ENCODE results near the gene CWF19L1. TPM values are rescaled to one million over a fixed set of nuclear protein-coding genes. Genes with fewer than 3 reads are reported as not detected.

CWF19L1 gene
- total RNA-seq, 1 donor = 26.1 TPM

DNA sequence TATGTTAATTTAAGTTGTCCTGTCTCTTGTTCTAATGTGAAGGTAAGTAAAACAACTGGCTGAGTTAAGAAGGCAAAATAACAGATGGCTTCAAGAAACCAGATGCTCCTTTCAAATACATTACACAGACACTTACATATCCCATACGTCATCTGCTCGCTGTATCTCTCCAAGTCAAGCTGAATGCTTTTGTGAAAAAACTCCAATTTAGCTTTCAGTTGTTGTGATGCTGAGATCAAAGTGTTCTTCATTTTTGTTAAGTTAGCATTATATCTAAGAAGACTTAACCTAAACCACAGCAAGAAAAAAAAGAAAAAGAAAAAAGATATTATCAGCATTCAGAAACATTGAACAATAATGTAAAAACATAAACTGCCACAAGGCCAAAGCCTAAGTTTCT lies 63.1 kb downstream of the CWF19L1 start:
- H3K79me2 ChIP-seq (ENCODE audit: insufficient read depth, low read length) = no peaks in the 10 kb centered on the region
- no peaks in the 10 kb centered on the region for H3K27me3 ChIP-seq (ENCODE audit: insufficient read depth, low read length)
- no peak for DNase-seq (ENCODE audit: insufficient read length, low spot score, missing footprints)
- H3K4me3 ChIP-seq (ENCODE audit: insufficient read depth, low read length) = no peak overlapping the region
- H3K9me3 ChIP-seq (ENCODE audit: low read depth, low read length) = no peaks in the 10 kb centered on the region
- TF ChIP-seq CTCF (IDR thresholded peaks at IDR 0.05; ENCODE audit: extremely low read depth, low read depth, low read length) = no peak
- no peaks in the 10 kb centered on the region for H4K20me1 ChIP-seq (ENCODE audit: insufficient read depth, low read length)
- peaks cover 7% of the 10 kb centered on the region for H3K4me1 ChIP-seq (ENCODE audit: insufficient read depth, low read length)
- no peak overlapping the region for H3K27ac ChIP-seq (ENCODE audit: low read depth, low read length)
- no peak overlapping the region for H3K4me2 ChIP-seq (ENCODE audit: insufficient read depth, low read length)
- H3K36me3 ChIP-seq (ENCODE audit: insufficient read depth, low read length) = peaks cover 63% of the 10 kb centered on the region
- H2AFZ ChIP-seq (ENCODE audit: low read length) = no peak overlapping the region

DNA sequence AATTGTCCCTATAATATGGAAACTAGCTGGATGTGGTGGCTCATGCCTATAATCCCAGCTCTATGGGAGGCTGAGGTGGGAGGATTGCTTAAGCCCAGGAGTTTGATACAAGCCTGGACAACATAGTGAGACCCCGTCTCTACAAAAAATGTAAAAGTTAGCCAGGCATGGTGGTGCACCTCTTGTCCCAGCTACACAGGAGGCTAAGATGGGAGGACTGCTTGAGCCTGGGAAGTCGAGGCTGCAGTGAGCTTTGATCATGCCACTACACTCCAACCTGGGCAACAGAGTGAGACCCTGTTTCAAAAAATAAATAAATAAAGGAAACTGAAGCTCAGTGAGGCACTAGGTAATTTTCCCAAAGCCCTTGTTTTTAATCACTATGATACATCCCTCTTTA lies 65.9 kb downstream of the CWF19L1 start:
- TF ChIP-seq CTCF (IDR thresholded peaks at IDR 0.05; ENCODE audit: extremely low read depth, low read depth, low read length) = no peak
- Histone ChIP-seq H3K79me2 (ENCODE audit: insufficient read depth, low read length) (no peaks in the 10 kb centered on the region), H3K9me3 (ENCODE audit: low read depth, low read length) (no peaks in the 10 kb centered on the region), H3K27ac (ENCODE audit: low read depth, low read length) (no peak overlapping the region), H3K4me2 (ENCODE audit: insufficient read depth, low read length) (no peak overlapping the region), H3K4me3 (ENCODE audit: insufficient read depth, low read length) (no peak overlapping the region), H3K4me1 (ENCODE audit: insufficient read depth, low read length) (no peaks in the 10 kb centered on the region), H3K36me3 (ENCODE audit: insufficient read depth, low read length) (peaks cover 70% of the 10 kb centered on the region), H3K27me3 (ENCODE audit: insufficient read depth, low read length) (no peaks in the 10 kb centered on the region), H4K20me1 (ENCODE audit: insufficient read depth, low read length) (no peaks in the 10 kb centered on the region), H2AFZ (ENCODE audit: low read length) (no peak overlapping the region)
- no peak for DNase-seq (ENCODE audit: insufficient read length, low spot score, missing footprints)

- Histone ChIP-seq H3K36me3 (ENCODE audit: insufficient read depth, low read length) (peaks cover 69% of the 10 kb centered on the region), H3K27ac (ENCODE audit: low read depth, low read length) (no peak overlapping the region), H2AFZ (ENCODE audit: low read length) (no peak overlapping the region), H4K20me1 (ENCODE audit: insufficient read depth, low read length) (no peaks in the 10 kb centered on the region), H3K4me1 (ENCODE audit: insufficient read depth, low read length) (no peaks in the 10 kb centered on the region), H3K27me3 (ENCODE audit: insufficient read depth, low read length) (no peaks in the 10 kb centered on the region), H3K79me2 (ENCODE audit: insufficient read depth, low read length) (peaks cover 4% of the 10 kb centered on the region), H3K4me2 (ENCODE audit: insufficient read depth, low read length) (no peak overlapping the region), H3K4me3 (ENCODE audit: insufficient read depth, low read length) (no peak overlapping the region), H3K9me3 (ENCODE audit: low read depth, low read length) (no peaks in the 10 kb centered on the region)
- TF ChIP-seq CTCF (IDR thresholded peaks at IDR 0.05; ENCODE audit: extremely low read depth, low read depth, low read length) = no peak
- DNase-seq (ENCODE audit: insufficient read length, low spot score, missing footprints) = no peak
Observed at GRCh38 chr10:100194711-100195110, 72.7 kb downstream of the CWF19L1 start.

DNA sequence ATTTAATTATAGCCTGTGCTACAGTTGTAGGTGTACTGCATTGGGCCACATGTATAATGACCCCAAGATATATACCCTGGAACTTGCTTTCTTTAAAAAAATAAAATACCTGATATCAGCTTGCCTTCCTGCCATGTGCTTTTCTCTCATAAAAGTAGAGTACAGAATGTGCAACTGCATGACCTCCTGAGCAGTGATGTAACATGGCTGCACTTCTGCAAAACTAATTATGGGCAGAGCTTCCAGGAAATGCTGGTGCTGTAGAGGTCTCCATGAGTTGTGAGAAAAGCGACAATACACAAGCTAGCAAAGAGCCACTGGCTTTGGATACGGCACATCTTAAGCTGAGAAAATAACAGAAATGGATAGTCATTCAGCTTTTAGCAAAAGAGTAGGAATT lies 75.1 kb downstream of the CWF19L1 start:
- no peak overlapping the region for H2AFZ ChIP-seq (ENCODE audit: low read length)
- no peak overlapping the region for H3K4me2 ChIP-seq (ENCODE audit: insufficient read depth, low read length)
- H3K27me3 ChIP-seq (ENCODE audit: insufficient read depth, low read length) = no peaks in the 10 kb centered on the region
- no peaks in the 10 kb centered on the region for H3K9me3 ChIP-seq (ENCODE audit: low read depth, low read length)
- peaks cover 52% of the 10 kb centered on the region for H3K36me3 ChIP-seq (ENCODE audit: insufficient read depth, low read length)
- no peaks in the 10 kb centered on the region for H4K20me1 ChIP-seq (ENCODE audit: insufficient read depth, low read length)
- no peak overlapping the region for H3K27ac ChIP-seq (ENCODE audit: low read depth, low read length)
- peaks cover 2% of the 10 kb centered on the region for H3K4me1 ChIP-seq (ENCODE audit: insufficient read depth, low read length)
- no peak for TF ChIP-seq CTCF (IDR thresholded peaks at IDR 0.05; ENCODE audit: extremely low read depth, low read depth, low read length)
- no peak for DNase-seq (ENCODE audit: insufficient read length, low spot score, missing footprints)
- H3K4me3 ChIP-seq (ENCODE audit: insufficient read depth, low read length) = no peak overlapping the region
- H3K79me2 ChIP-seq (ENCODE audit: insufficient read depth, low read length) = peaks cover 11% of the 10 kb centered on the region

Measured in osteoblast (primary cell).